ENCODE measurements around the gene CLCA4.
"Not testable (repeated sequence)": the region's sequence is repeated elsewhere in the genome, so short reads cannot be mapped to it uniquely, and the experiment has no call there.

The CLCA4 gene

GRCh38 chr1:86500714-86501113 lies 46.2 kb upstream of the CLCA4 start:
- H3K79me2 ChIP-seq (ENCODE audit: insufficient read depth, low read length): no peaks in the 10 kb centered on the region

GRCh38 chr1:86502125-86502646 lies 44.7 kb upstream of the CLCA4 start:
- H3K4me3 ChIP-seq (ENCODE audit: low read length, poor library complexity, severe bottlenecking): peak overlapping the region; percentile 65
- peak overlapping the region; percentile 47 for H3K9ac ChIP-seq (ENCODE audit: low read depth, low read length, poor library complexity, severe bottlenecking)
- H2AFZ ChIP-seq (ENCODE audit: low read length): peak overlapping the region; percentile 93
- not testable (repeated sequence) for H3K9me2 ChIP-seq (replicated peaks; ENCODE audit: low read depth, low read length); H4K20me1 ChIP-seq (ENCODE audit: insufficient read depth, low read length, poor library complexity, severe bottlenecking); H3K9me3 ChIP-seq (ENCODE audit: insufficient read depth, low read depth, low read length); H3K36me3 ChIP-seq (ENCODE audit: insufficient read depth, low read length); H3K27me3 ChIP-seq (ENCODE audit: insufficient read depth, low read length, poor library complexity, severe bottlenecking); H3K4me1 ChIP-seq (ENCODE audit: insufficient read depth, low read length, poor library complexity, severe bottlenecking); H3K79me2 ChIP-seq (ENCODE audit: insufficient read depth, low read length); H3F3A ChIP-seq (ENCODE audit: low read depth)
- peak; percentile 58 for TF ChIP-seq CTCF (conservative IDR thresholded peaks at IDR 0.05; ENCODE audit: low read length)
- H3K4me2 ChIP-seq (ENCODE audit: low read depth, low read length, poor library complexity, severe bottlenecking): peak overlapping the region; percentile 70

More at GRCh38 chr1:86500714-86501113, 46.2 kb upstream of the CLCA4 start:
- Histone ChIP-seq H3F3A (ENCODE audit: low read depth) (no peaks in the 10 kb centered on the region), H3K9me2 (replicated peaks; ENCODE audit: low read depth, low read length) (no peaks in the 10 kb centered on the region), H3K4me1 (ENCODE audit: insufficient read depth, low read length, poor library complexity, severe bottlenecking) (no peaks in the 10 kb centered on the region), H3K9me3 (ENCODE audit: insufficient read depth, low read depth, low read length) (no peaks in the 10 kb centered on the region), H3K4me2 (ENCODE audit: low read depth, low read length, poor library complexity, severe bottlenecking) (no peak overlapping the region), H3K27me3 (ENCODE audit: insufficient read depth, low read length, poor library complexity, severe bottlenecking) (no peaks in the 10 kb centered on the region), H3K9ac (ENCODE audit: low read depth, low read length, poor library complexity, severe bottlenecking) (no peak overlapping the region), H4K20me1 (ENCODE audit: insufficient read depth, low read length, poor library complexity, severe bottlenecking) (no peaks in the 10 kb centered on the region), H3K4me3 (ENCODE audit: low read length, poor library complexity, severe bottlenecking) (no peak overlapping the region), H2AFZ (ENCODE audit: low read length) (peak overlapping the region; percentile 50; the same call in 1 of the 2 replicates), H3K36me3 (ENCODE audit: insufficient read depth, low read length) (no peaks in the 10 kb centered on the region)
- TF ChIP-seq EZH2phosphoT487 (IDR thresholded peaks at IDR 0.05; ENCODE audit: borderline replicate concordance) (no peak), CTCF (conservative IDR thresholded peaks at IDR 0.05; ENCODE audit: low read length) (no peak)

GRCh38 chr1:86502721-86503405 lies 44.0 kb upstream of the CLCA4 start:
- no peaks in the 10 kb centered on the region for H3K27me3 ChIP-seq (ENCODE audit: insufficient read depth, low read length, poor library complexity, severe bottlenecking)
- H3K36me3 ChIP-seq (ENCODE audit: insufficient read depth, low read length): no peaks in the 10 kb centered on the region
- H3K4me3 ChIP-seq (ENCODE audit: low read length, poor library complexity, severe bottlenecking): peak overlapping the region; percentile 65
- H3K4me1 ChIP-seq (ENCODE audit: insufficient read depth, low read length, poor library complexity, severe bottlenecking): no peaks in the 10 kb centered on the region
- no peaks in the 10 kb centered on the region for H4K20me1 ChIP-seq (ENCODE audit: insufficient read depth, low read length, poor library complexity, severe bottlenecking)
- no peaks in the 10 kb centered on the region for H3K9me2 ChIP-seq (replicated peaks; ENCODE audit: low read depth, low read length)
- H3K79me2 ChIP-seq (ENCODE audit: insufficient read depth, low read length): no peaks in the 10 kb centered on the region
- H3K9me3 ChIP-seq (ENCODE audit: insufficient read depth, low read depth, low read length): no peaks in the 10 kb centered on the region
- peak overlapping the region; percentile 47 for H3K9ac ChIP-seq (ENCODE audit: low read depth, low read length, poor library complexity, severe bottlenecking)
- H3K4me2 ChIP-seq (ENCODE audit: low read depth, low read length, poor library complexity, severe bottlenecking): peak overlapping the region; percentile 70
- no peaks in the 10 kb centered on the region for H3F3A ChIP-seq (ENCODE audit: low read depth)
- peak overlapping the region; percentile 93 for H2AFZ ChIP-seq (ENCODE audit: low read length)
- TF ChIP-seq EZH2phosphoT487 (IDR thresholded peaks at IDR 0.05; ENCODE audit: borderline replicate concordance) (no peak), CTCF (conservative IDR thresholded peaks at IDR 0.05; ENCODE audit: low read length) (no peak)
